GM19397 (cell line): Measurements from ENCODE around the gene ERP44.

Source experiments
- ATAC-seq: cut with Tn5 transposase; IDR thresholded peaks from one replicate; pipeline ENCODE4 v1.9.1; 2021; ENCODE audit warnings: mild to moderate bottlenecking, moderate library complexity; ENCODE audit not compliant: unreplicated experiment

ERP44 gene

DNA sequence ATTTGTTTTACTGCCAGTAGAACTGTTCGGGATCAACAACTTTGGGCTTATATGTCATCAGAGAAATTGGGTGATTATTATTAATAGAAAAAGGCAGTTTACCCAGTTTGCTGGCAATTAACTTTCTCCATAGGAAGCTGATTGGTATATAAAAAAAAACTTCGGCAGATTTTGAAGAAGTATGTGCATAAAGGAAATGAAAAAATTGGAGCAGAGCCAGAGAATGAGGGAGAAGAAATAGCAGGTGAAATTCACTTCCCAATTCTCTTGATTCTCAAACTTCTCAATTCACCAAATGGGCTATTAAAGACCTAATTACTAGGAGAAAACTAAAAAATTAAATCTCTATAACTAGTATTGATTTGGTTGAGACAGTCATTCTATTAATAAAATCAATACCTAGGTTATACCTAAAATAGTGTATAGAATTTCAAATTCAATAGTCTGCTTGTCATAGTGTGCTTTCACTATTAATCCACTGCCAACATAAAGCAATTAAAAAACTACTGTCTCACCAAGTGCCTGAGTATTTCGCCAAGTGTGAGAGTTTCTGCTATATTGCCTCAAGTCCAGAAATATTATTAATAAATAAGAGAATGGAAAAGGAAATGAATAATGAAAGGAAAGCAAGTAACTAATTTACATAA, 144.8 kb downstream of the ERP44 start:
- no peak for ATAC-seq

DNA sequence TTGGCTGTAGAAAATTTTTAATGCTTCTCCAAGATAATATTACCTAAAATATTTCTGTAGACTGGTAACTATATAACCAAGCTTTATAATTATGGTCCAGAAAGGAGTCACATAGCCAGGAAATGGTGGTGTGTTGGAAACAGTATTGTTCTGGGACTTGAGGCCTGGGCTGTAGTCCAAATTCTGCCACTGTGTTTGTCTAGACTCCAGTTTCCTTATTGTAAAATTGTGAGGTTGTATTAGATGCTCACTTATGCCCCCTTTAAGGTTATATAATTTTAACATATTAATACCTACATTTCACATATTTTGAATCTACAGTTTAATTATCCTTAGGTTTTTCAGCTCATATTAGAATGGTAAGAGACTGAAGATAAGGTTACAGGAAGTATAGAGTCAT, 149.9 kb downstream of the ERP44 start:
- ATAC-seq = no peak

DNA sequence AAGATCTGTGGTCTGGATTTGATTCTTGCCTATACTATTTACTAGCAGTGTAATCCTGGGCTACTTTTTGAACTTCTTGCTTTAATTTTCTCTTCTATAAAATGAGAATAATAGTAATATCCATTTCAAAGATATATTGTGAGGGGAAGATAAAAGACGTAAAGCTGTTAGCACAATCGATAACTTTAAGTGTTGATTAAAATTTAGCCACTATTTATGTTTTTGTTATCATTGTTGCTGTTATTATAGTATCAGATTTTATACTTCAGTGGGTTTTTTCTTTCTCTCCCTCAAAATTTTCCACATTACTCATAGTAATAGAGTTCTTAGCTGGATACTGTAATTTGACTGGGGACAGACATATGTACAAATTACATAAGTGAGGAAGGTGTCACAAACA, 150.3 kb downstream of the ERP44 start:
- no peak for ATAC-seq

DNA sequence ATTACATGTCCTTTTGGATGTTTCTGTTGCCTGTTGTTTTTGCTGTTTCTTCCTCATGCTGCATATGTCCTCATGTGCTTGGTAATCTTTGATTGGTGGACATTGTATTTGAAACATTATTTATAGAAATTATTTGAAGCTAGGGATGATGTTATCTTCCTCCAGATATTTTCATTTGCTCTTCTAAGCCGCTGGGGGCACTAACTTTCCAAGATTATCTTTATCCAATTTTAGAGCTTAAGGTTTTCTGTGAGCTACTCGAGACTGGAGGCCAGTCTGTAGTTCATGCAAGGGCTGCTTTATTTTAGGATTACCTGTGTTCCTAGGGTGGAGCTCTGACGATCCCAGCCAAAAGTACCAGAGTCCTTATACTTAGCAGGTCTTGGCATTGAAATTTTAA, 151.4 kb downstream of the ERP44 start:
- no peak for ATAC-seq

DNA sequence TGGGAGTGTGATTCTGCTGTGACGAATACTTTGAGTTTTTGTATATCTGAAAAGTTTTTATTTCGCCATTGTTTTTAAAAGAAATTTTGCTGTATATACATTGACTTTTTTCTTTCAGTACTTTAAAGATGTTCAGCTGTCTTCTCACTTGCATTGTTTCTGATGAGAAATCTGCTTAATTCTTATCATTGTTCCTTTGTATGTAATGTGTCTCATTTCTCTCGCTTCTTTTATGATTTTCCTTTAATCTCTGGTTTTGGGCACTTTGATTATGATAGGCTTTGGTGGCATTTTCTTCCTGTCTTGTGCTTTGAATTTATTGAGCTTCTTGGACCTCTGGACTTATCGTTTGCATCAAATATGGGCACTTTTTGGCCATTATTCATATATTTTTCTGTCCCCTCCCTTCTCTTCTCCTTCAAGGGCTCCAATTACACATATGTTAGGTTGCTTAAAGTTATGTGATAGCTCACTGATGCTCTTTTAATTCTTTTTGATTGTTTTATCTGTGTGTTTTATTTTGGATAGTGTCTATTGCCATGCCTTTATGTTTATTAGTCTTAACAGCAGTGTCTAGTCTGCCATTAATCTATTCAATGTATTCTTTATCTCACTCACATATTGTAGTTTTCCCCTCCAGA, 161.7 kb downstream of the ERP44 start:
- no peak for ATAC-seq

- no peak for ATAC-seq
Measured at GRCh38 chr9:99931155-99931840, 167.5 kb downstream of the ERP44 start.

GRCh38 chr9:99929652-99930051, 169.1 kb downstream of the ERP44 start:
- no peak for ATAC-seq
